ENCODE measurements around the gene CRYAA.

Gene CRYAA

DNA sequence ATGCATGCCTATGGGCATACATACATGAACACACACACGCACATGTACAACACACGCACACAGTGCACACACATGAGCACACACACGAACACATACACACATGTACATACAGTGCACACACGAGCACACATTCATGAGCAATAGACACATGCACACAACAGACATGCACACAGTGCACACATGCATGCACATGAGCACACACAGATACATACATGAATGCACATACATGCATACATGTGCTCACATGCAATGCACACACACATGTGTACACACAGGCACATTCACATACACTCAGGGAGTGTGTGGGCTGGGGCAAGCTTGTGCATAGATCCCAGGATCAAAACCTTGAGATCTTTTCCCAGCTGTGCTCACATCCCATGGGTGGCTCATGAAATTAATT is 18.9 kb downstream of the CRYAA start:
- intact Hi-C loops (cut with DNase I; ENCODE audit: low total_unique reads) = no loop called here
- DNase-seq = no peak
- Histone ChIP-seq H3K4me3 (no peak overlapping the region), H3K9me3 (no peaks in the 10 kb centered on the region), H3K27ac (no peak overlapping the region), H3K27me3 (peaks cover 0 to 19% of the 10 kb centered on the region in 2 donors), H3K36me3 (no peaks in the 10 kb centered on the region), H3K4me1 (peaks cover 0 to 12% (median 10%) of the 10 kb centered on the region in 4 donors)
- TF ChIP-seq, protein P1, sequence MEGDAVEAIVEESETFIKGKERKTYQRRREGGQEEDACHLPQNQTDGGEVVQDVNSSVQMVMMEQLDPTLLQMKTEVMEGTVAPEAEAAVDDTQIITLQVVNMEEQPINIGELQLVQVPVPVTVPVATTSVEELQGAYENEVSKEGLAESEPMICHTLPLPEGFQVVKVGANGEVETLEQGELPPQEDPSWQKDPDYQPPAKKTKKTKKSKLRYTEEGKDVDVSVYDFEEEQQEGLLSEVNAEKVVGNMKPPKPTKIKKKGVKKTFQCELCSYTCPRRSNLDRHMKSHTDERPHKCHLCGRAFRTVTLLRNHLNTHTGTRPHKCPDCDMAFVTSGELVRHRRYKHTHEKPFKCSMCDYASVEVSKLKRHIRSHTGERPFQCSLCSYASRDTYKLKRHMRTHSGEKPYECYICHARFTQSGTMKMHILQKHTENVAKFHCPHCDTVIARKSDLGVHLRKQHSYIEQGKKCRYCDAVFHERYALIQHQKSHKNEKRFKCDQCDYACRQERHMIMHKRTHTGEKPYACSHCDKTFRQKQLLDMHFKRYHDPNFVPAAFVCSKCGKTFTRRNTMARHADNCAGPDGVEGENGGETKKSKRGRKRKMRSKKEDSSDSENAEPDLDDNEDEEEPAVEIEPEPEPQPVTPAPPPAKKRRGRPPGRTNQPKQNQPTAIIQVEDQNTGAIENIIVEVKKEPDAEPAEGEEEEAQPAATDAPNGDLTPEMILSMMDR (IDR thresholded peaks at IDR 0.05) = no peak

DNA sequence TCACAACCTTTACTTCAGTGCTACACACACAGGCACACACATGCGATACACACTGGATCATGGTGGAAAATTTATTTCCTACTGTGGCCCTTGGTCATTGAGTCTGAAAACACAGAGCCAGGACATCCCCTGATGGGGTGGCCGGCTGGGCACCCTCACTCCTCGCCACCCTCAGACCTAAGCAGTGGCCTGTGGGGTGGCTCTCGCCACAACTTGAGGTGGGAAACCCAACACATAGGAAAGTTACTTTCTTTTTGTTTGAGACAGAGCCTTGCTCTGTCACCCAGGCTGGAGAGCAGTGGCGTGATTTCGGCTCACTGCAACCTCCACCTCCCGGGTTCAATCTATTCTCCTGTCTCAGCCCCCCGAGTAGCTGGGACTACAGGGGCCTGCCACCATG is 19.4 kb downstream of the CRYAA start:
- Histone ChIP-seq H3K4me1 (peaks cover 0 to 12% (median 10%) of the 10 kb centered on the region in 4 donors), H3K36me3 (no peaks in the 10 kb centered on the region), H3K27me3 (peaks cover 0 to 21% of the 10 kb centered on the region in 2 donors), H3K9me3 (no peaks in the 10 kb centered on the region), H3K4me3 (no peak overlapping the region), H3K27ac (no peak overlapping the region)
- peak in 1 of 2 donors; percentile 34 for DNase-seq
- TF ChIP-seq, protein P1 (IDR thresholded peaks at IDR 0.05) = no peak
- intact Hi-C loops (cut with DNase I; ENCODE audit: low total_unique reads) = no loop called here

DNA sequence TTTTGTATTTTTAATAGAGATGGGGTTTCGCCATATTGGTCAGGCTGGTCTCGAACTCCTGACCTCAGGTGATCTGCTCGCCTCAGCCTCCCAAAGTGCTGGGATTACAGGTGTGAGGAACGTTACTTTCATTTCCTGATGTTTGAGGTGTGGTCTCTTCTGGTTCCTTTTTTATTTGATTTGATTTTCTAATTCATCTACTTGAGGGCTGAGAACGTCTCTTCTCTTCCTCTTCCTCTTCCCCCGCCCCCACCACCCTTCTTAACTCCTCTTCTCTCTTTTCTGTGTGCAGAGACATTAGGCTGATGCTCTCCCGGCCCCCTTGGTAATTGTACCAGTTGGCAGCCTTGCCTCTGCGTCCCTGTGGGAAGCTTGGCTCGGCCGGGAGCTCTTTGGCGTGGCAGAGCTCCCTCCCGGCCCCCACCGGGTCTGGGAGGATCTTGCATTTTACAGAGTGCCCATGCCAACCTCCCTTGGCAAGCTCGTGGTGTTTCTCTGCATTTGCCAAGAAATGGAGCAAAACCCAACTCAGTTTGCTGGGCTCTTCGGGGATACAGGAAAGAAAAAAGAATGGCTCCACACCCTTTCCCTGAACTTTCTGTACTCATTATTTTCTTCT is 19.9 kb downstream of the CRYAA start:
- TF ChIP-seq, protein P1 (IDR thresholded peaks at IDR 0.05) = no peak
- Histone ChIP-seq H3K36me3 (no peaks in the 10 kb centered on the region), H3K9me3 (no peaks in the 10 kb centered on the region), H3K4me1 (peaks cover 0 to 12% (median 10%) of the 10 kb centered on the region in 4 donors), H3K4me3 (no peak overlapping the region), H3K27me3 (peaks cover 0 to 26% of the 10 kb centered on the region in 2 donors), H3K27ac (no peak overlapping the region)
- DNase-seq = peak; percentile 57 to 92
- intact Hi-C loops (cut with DNase I; ENCODE audit: low total_unique reads) = no loop called here

DNA sequence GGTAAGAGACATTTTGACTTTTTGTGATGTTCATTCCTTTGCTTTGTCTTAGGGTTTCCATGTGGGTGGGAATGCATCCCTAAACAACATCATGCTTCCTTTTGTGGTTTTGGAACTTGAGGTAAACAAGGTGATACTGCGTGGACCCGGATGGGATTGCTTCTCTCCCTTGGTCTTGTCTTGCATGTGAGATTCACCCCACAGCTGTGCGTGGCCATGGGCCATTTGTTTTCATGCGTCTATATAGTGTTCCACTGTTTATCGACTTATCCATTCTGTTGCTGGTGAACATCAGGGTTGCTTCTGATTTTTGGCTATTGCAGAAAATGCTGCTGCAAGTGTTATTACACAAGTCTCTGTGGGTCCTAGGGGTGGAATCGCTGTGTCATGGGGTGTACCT is 21.1 kb downstream of the CRYAA start:
- Histone ChIP-seq H3K9me3 (no peaks in the 10 kb centered on the region), H3K27ac (no peak overlapping the region), H3K27me3 (peaks cover 0 to 38% of the 10 kb centered on the region in 2 donors), H3K4me3 (no peak overlapping the region), H3K4me1 (peaks cover 0 to 14% (median 11%) of the 10 kb centered on the region in 4 donors), H3K36me3 (no peaks in the 10 kb centered on the region)
- peak in 1 of 2 donors; percentile 38 for DNase-seq
- TF ChIP-seq, protein P1 (IDR thresholded peaks at IDR 0.05) = no peak
- intact Hi-C loops (cut with DNase I; ENCODE audit: low total_unique reads) = no loop called here

DNA sequence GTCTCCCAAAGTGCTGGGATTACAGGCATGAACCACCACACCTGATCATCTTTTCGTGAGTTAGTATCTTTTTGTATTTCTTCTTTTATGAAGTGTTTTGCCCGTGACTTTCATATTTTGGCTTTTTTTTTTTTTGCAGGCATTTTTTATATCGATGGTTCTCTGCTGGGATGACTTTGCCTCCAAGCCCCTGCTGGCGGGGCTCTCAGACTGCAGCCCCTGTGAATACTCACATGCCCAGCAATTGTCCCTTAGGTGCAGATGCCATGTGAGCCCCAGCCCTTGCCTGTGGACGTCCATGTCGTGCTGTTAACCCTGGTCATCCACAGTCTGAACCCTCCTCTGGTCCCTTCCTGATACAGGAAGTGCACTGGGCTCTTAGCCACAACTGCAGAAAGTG is 21.7 kb downstream of the CRYAA start:
- no peaks in the 10 kb centered on the region for H3K36me3 ChIP-seq
- H3K9me3 ChIP-seq = no peaks in the 10 kb centered on the region
- TF ChIP-seq, protein P1 (IDR thresholded peaks at IDR 0.05) = no peak
- DNase-seq = peak in 1 of 2 donors; percentile 39
- peaks cover 0 to 20% (median 11%) of the 10 kb centered on the region in 4 donors for H3K4me1 ChIP-seq
- H3K27me3 ChIP-seq = peaks cover 0 to 44% of the 10 kb centered on the region in 2 donors
- intact Hi-C loops (cut with DNase I; ENCODE audit: low total_unique reads) = no loop called here
- H3K4me3 ChIP-seq = no peak overlapping the region
- no peak overlapping the region for H3K27ac ChIP-seq

All from tibial artery (tissue), 4 donors.